B cell (primary cell): ENCODE results near the gene HHATL. TPM values are rescaled to one million over a fixed set of nuclear protein-coding genes. Genes with fewer than 3 reads are reported as not detected.

ENCODE experiments used
- ATAC-seq: fragments of 200-7000 bp; cut with Tn5 transposase; one replicate; pipeline ENCODE4 v1.10.0; 2021; ENCODE audit warnings: low read depth, mild to moderate bottlenecking, moderate number of reproducible peaks, moderate library complexity
- CTCF ChIA-PET: fragments of 350-600 bp; sonication (Branson Sonifier 250); formaldehyde crosslinking; loops from one replicate; lab custom pipeline; 2021; ENCODE audit warnings: antibody characterized with exemption, inconsistent platforms; lab: Charles Lee
- POLR2A ChIA-PET: fragments of 350-600 bp; sonication (Branson Sonifier 250); formaldehyde crosslinking; loops from one replicate; lab custom pipeline; 2021; ENCODE audit warnings: antibody characterized with exemption; lab: Charles Lee
- DNase-seq: peaks from one replicate; pipeline ENCODE4 v3.0.0; 2013
- H2AFZ ChIP-seq: 2 replicates; pipeline ENCODE4 v1.6.1; 2012; ENCODE audit warnings: mild to moderate bottlenecking, low read depth, low read length; ENCODE audit not compliant: insufficient read depth, poor library complexity, severe bottlenecking
- H3K27ac ChIP-seq, 2 donors: 1 replicate in 1 of 2; 2 replicates in 1 of 2; pipeline ENCODE4 v1.5.1; 2012 to 2013; ENCODE audit warnings: low read length in 2 of 2, mild to moderate bottlenecking in 2 of 2, moderate library complexity in 1 of 2
- H3K27me3 ChIP-seq, 4 experiments: fragments of 200-600 bp in 1 of 4; sonication (generic) in 1 of 4; replicated peaks in 1 of 4; 1 replicate in 2 of 4; 2 replicates in 2 of 4; pipeline versions ENCODE4 v1.6.1 to v1.7.0; 2013 to 2016; ENCODE audit warnings: low read length in 3 of 4, mild to moderate bottlenecking in 2 of 4, mixed read lengths in 1 of 4, moderate library complexity in 1 of 4; ENCODE audit not compliant: insufficient read depth in 4 of 4, control insufficient read depth in 3 of 4; ENCODE audit errors: control extremely low read depth in 1 of 4
- H3K36me3 ChIP-seq, 2 experiments: replicated peaks in 1 of 2; 1 replicate in 1 of 2; 2 replicates in 1 of 2; pipeline versions ENCODE4 v1.6.1 to v1.7.1; 2013; ENCODE audit warnings: low read length in 1 of 2; ENCODE audit not compliant: insufficient read depth in 2 of 2, control insufficient read depth in 1 of 2; ENCODE audit errors: control extremely low read depth in 1 of 2, extremely low read depth in 1 of 2
- H3K4me1 ChIP-seq, 2 donors: fragments of 200-600 bp in 1 of 2; sonication (generic) in 1 of 2; 1 replicate in 1 of 2; 2 replicates in 1 of 2; pipeline versions ENCODE4 v1.5.1 to v1.6.1; 2013 to 2017; ENCODE audit warnings: low read length in 2 of 2; ENCODE audit not compliant: control insufficient read depth in 2 of 2, insufficient read depth in 2 of 2
- H3K4me2 ChIP-seq: replicated peaks from 2 replicates; pipeline ENCODE3; 2012; ENCODE audit warnings: mild to moderate bottlenecking, low read depth, low read length; ENCODE audit not compliant: poor library complexity, severe bottlenecking
- H3K4me3 ChIP-seq, 5 experiments: fragments of 200-600 bp in 1 of 5; sonication (generic) in 1 of 5; 1 replicate in 3 of 5; 2 replicates in 2 of 5; pipeline versions ENCODE4 v1.5.1 to v1.7.0; 2011 to 2016; ENCODE audit warnings: low read length in 4 of 5, mild to moderate bottlenecking in 4 of 5, low read depth in 2 of 5, control low read depth in 1 of 5, moderate library complexity in 1 of 5; ENCODE audit not compliant: insufficient read depth in 1 of 5; ENCODE audit errors: control extremely low read depth in 1 of 5, extremely low read depth in 1 of 5
- H3K79me2 ChIP-seq: fragments of 200-600 bp; sonication (generic); one replicate; pipeline ENCODE4 v1.6.0; 2016; ENCODE audit warnings: low read length; ENCODE audit not compliant: control insufficient read depth, insufficient read depth
- H3K9ac ChIP-seq: fragments of 200-600 bp; sonication (generic); 2 replicates; pipeline ENCODE4 v1.6.1; 2017; ENCODE audit warnings: mild to moderate bottlenecking, low read length, moderate library complexity
- H3K9me3 ChIP-seq, 3 donors: one replicate each; pipeline versions ENCODE4 v1.6.1 to v1.7.1; 2013; ENCODE audit warnings: low read length in 2 of 3; ENCODE audit not compliant: control insufficient read depth in 2 of 3, insufficient read depth in 1 of 3; ENCODE audit errors: control extremely low read depth in 1 of 3
- H4K20me1 ChIP-seq: 2 replicates; pipeline ENCODE4 v1.6.0; 2012; ENCODE audit warnings: mild to moderate bottlenecking, low read length; ENCODE audit not compliant: insufficient read depth, control insufficient read depth, poor library complexity, severe bottlenecking
- H3K27ac Mint-ChIP-seq: one replicate; pipeline ENCODE4 v1.8.0; 2021; ENCODE audit warnings: mixed read lengths
- H3K27me3 Mint-ChIP-seq: one replicate; pipeline ENCODE4 v1.8.0; 2021; ENCODE audit warnings: mixed read lengths
- H3K4me1 Mint-ChIP-seq: one replicate; pipeline ENCODE4 v1.8.0; 2021; ENCODE audit warnings: mixed read lengths
- H3K4me3 Mint-ChIP-seq: one replicate; pipeline ENCODE4 v1.8.0; 2021; ENCODE audit warnings: mixed read lengths
- H3K9me3 Mint-ChIP-seq: one replicate; pipeline ENCODE4 v1.8.0; 2022; ENCODE audit warnings: mixed read lengths; ENCODE audit not compliant: insufficient read depth
- EZH2 ChIP-seq: IDR thresholded peaks from 2 replicates; pipeline ENCODE4 v1.6.1; 2012; ENCODE audit warnings: borderline replicate concordance, low read depth, mild to moderate bottlenecking, moderate library complexity, low read length; ENCODE audit not compliant: insufficient read depth, poor library complexity, severe bottlenecking
- WGBS: methylation state at CpG from one replicate; pipeline ENCODE4 v1.1.5; 2013; ENCODE audit warnings: missing lambda C conversion rate; ENCODE audit not compliant: insufficient coverage; 5-methylcytosine and 5-hydroxymethylcytosine counted together
- intact Hi-C: fragments of 100-400 bp; cut with micrococcal nuclease; formaldehyde crosslinking; loops from one replicate; pipeline ENCODE4 v1.10.0; 2022
- polyA plus RNA-seq: library from polyadenylated mRNA; depleted of rRNA; stranded (reverse); fragments of >200 nt; gene quantifications from 2 replicates; pipeline ENCODE4 v1.2.3, GENCODE V29; 2012
- total RNA-seq, 2 donors: library from RNA; stranded (reverse); fragments of 120-200 nt in 1 of 2; gene quantifications; 1 replicate in 1 of 2; 2 replicates in 1 of 2; pipeline versions ENCODE4 v1.2.3 to v1.2.4, GENCODE V29; 2013 to 2022
- TF ChIP-seq, protein P1 (sequence below): fragments of 200-600 bp; IDR thresholded peaks from one replicate; pipeline ENCODE4 v1.8.0; 2022; ENCODE audit warnings: antibody characterized with exemption, mild to moderate bottlenecking

Gene HHATL
- total and polyA plus RNA-seq, 2 donors (not counting 1 experiment from before 2014, with no cell fraction given): not detected

DNA sequence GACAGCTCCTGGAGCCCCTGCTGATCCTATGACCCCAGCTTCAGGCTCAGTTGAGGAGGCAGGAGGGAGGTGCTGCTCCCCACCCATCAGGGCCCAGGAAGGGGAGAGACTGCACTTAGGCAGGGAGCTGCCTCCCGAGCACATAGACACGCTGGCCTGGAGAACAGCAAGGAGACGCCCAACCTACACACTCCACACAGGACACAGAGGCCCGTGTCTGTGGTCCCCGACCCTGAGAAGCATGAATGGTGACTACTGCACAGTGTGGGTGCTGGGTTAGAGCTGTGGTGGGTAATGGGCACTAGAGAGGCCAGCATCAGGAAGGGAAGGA, 1.1 kb upstream of the HHATL start:
- Histone ChIP-seq H3K9me3 (peaks cover 0 to 15% (median 0%) of the 10 kb centered on the region in 3 donors), H3K9ac (no peak overlapping the region), H2AFZ (no peak overlapping the region), H3K4me3 (no peak overlapping the region), H3K36me3 (no peaks in the 10 kb centered on the region), H3K4me2 (no peak overlapping the region), H4K20me1 (no peaks in the 10 kb centered on the region), H3K27me3 (peaks cover 0 to 16% (median 0%) of the 10 kb centered on the region in 4 experiments), H3K27ac (no peak overlapping the region), H3K79me2 (no peaks in the 10 kb centered on the region), H3K4me1 (no peaks in the 10 kb centered on the region)
- Mint-ChIP-seq H3K27me3 (peaks cover 4% of the 10 kb centered on the region), H3K4me3 (no peak overlapping the region), H3K4me1 (no peaks in the 10 kb centered on the region), H3K9me3 (no peaks in the 10 kb centered on the region), H3K27ac (no peak overlapping the region)
- TF ChIP-seq EZH2: no peak
- TF ChIP-seq, protein P1, sequence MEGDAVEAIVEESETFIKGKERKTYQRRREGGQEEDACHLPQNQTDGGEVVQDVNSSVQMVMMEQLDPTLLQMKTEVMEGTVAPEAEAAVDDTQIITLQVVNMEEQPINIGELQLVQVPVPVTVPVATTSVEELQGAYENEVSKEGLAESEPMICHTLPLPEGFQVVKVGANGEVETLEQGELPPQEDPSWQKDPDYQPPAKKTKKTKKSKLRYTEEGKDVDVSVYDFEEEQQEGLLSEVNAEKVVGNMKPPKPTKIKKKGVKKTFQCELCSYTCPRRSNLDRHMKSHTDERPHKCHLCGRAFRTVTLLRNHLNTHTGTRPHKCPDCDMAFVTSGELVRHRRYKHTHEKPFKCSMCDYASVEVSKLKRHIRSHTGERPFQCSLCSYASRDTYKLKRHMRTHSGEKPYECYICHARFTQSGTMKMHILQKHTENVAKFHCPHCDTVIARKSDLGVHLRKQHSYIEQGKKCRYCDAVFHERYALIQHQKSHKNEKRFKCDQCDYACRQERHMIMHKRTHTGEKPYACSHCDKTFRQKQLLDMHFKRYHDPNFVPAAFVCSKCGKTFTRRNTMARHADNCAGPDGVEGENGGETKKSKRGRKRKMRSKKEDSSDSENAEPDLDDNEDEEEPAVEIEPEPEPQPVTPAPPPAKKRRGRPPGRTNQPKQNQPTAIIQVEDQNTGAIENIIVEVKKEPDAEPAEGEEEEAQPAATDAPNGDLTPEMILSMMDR: no peak
- ATAC-seq: no peak
- 71% methylated on average over 1 of the region's 5 CpGs for WGBS
- CTCF ChIA-PET: no interaction called here
- no peak for DNase-seq
- POLR2A ChIA-PET: no interaction called here
- intact Hi-C loops: no loop called here

DNA sequence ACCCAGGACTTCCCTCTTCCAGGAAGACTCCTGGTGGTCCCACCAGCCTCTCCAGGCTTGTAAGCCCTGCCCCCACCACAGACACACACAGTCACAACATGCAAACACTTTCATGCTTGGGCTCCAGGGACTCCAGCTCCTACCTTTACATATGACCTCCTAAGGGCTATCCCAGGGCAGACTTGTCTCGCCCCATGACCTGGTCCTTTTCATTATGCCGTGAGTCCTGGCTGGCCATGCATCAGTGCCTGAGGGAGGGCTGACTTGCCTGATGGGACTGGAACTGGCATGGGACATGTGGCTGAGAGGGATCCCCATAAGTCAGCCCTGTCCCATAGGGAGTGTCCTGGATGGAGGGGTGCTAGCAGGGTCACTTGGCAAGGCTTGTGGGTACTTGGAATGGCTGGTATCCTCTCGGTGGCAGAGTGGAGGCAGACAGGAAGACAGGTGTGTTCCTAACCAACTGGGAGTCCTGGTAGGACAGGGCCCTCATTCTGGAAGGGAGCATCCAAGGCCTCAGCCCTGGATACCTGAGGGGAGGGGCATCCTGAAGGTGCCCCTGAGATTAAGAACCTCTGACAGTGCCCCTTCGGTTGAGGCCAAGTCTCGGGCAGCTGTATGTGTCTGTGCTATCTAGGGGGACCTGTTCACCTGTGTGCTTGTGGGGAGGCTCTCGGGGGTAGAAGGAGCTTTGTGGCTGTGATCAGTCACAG, 540 bp upstream of the HHATL start:
- no peaks in the 10 kb centered on the region for H3K4me1 ChIP-seq
- WGBS: 83% methylated on average over 6 of the region's 6 CpGs
- Mint-ChIP-seq H3K4me3 (no peak overlapping the region), H3K27ac (no peak overlapping the region), H3K27me3 (peaks cover 4% of the 10 kb centered on the region), H3K9me3 (no peaks in the 10 kb centered on the region), H3K4me1 (no peaks in the 10 kb centered on the region)
- peaks cover 0 to 16% (median 0%) of the 10 kb centered on the region in 4 experiments for H3K27me3 ChIP-seq
- no peak overlapping the region for H3K27ac ChIP-seq
- no peaks in the 10 kb centered on the region for H3K79me2 ChIP-seq
- intact Hi-C loops: no loop called here
- H4K20me1 ChIP-seq: no peaks in the 10 kb centered on the region
- no peak for TF ChIP-seq EZH2
- TF ChIP-seq, protein P1: no peak
- no peak overlapping the region for H3K9ac ChIP-seq
- ATAC-seq (no peak), DNase-seq (no peak)
- H3K9me3 ChIP-seq: peaks cover 0 to 15% (median 0%) of the 10 kb centered on the region in 3 donors
- no peak overlapping the region for H3K4me3 ChIP-seq
- CTCF ChIA-PET: interaction anchor here (0.6 kb wide), 1 partner anchor 100 kb away, joined by 4 read pairs; no protein-coding TSS in a partner anchor
- POLR2A ChIA-PET: no interaction called here
- no peak overlapping the region for H3K4me2 ChIP-seq
- H2AFZ ChIP-seq: no peak overlapping the region
- no peaks in the 10 kb centered on the region for H3K36me3 ChIP-seq
